ENCODE results near the gene SPTBN2. TPM values are rescaled to one million over a fixed set of nuclear protein-coding genes. Genes with fewer than 3 reads are reported as not detected.

Gene SPTBN2
- polyA plus RNA-seq, 2 of the 4 experiments (the other 2 are of a cell fraction) = 4.4 to 9.9 TPM

GRCh38 chr11:66663741-66664296, 65.2 kb downstream of the SPTBN2 start:
- ChIA-PET POLR2A (interaction anchor here (1.3 to 4.8 kb wide), 2 partner anchors 14 to 48 kb away, joined by 6 to 22 read pairs; partner anchors contain the start of genes RBM14 and RBM4B), CTCF (interaction anchor here (0.6 to 3.5 kb wide), 8 partner anchors 8 to 103 kb away, joined by 3 to 17 read pairs (median 4); partner anchors contain the start of genes CCDC87, CCS and RBM4B)
- Histone ChIP-seq H3K4me2 (no peak overlapping the region), H3K27ac (no peak overlapping the region), H3K9me3 (no peaks in the 10 kb centered on the region), H3K4me1 (no peaks in the 10 kb centered on the region), H3K4me3 (no peak overlapping the region)
- no peak for TF ChIP-seq ZNF302 (CRISPR knock-in tag; IDR thresholded peaks at IDR 0.05)
- TF ChIP-seq CHD2 (IDR thresholded peaks at IDR 0.05; ENCODE audit: low read length, partially characterized antibody) = no peak
- no peak for TF ChIP-seq FOXS1 (CRISPR knock-in tag; IDR thresholded peaks at IDR 0.05)
- no peak for TF ChIP-seq BHLHE40 (IDR thresholded peaks at IDR 0.05; ENCODE audit: low read depth, low read length)
- no peak for TF ChIP-seq TP53 (CRISPR knock-in tag; IDR thresholded peaks at IDR 0.05)
- no peak for TF ChIP-seq CEBPB (IDR thresholded peaks at IDR 0.05)
- no peak for TF ChIP-seq HES2 (IDR thresholded peaks at IDR 0.05)
- TF ChIP-seq NPAS2 (CRISPR knock-in tag; IDR thresholded peaks at IDR 0.05; ENCODE audit: borderline replicate concordance) = no peak
- TF ChIP-seq ZFP36 (IDR thresholded peaks at IDR 0.05; ENCODE audit: borderline replicate concordance, partially characterized antibody) = no peak
- no peak for TF ChIP-seq HMGXB4 (CRISPR knock-in tag; IDR thresholded peaks at IDR 0.05; ENCODE audit: borderline replicate concordance)
- TF ChIP-seq POLR2A (IDR thresholded peaks at IDR 0.05; ENCODE audit: low read length) = no peak
- no peak for TF ChIP-seq JUNB (IDR thresholded peaks at IDR 0.05)
- TF ChIP-seq RAD21 (conservative IDR thresholded peaks at IDR 0.05 in 1 of 2, IDR thresholded peaks at IDR 0.05 in 1 of 2) = no peak
- DNase-seq (ENCODE audit: low read depth in 1 of 2, low spot score in 1 of 2) (no peak), FAIRE-seq (no peak), ATAC-seq (no peak)
- 92% methylated on average over 1 of the region's 1 CpG for WGBS (ENCODE audit: missing lambda C conversion rate)

DNA sequence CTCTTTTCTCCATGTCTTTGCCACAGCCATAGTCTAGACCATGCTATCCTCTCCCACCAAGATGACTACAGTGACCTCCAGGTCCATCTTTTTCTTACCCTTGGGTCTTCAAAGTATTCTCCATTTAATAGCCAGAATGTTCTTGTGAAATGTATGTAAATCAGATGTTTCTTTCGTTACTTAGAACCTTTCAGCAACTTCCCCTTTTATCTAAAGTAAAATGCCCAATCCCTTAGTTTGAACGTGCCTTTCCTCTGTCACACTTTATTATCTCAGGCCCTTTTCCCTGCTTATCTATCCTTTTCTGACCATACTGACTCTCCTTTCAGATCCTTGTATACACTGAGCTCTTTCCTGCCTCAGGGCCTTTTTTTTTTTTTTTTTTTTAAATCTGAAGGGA, 69.3 kb downstream of the SPTBN2 start:
- 78% methylated on average over 2 of the region's 2 CpGs for WGBS (ENCODE audit: missing lambda C conversion rate)
- DNase-seq (ENCODE audit: low read depth in 1 of 2, low spot score in 1 of 2) (no peak), ATAC-seq (no peak), FAIRE-seq (no peak)
- Histone ChIP-seq H3K27ac (no peak overlapping the region), H3K9me3 (no peaks in the 10 kb centered on the region), H3K4me3 (no peak overlapping the region), H3K4me2 (no peak overlapping the region), H3K4me1 (no peaks in the 10 kb centered on the region)
- TF ChIP-seq, protein P1, sequence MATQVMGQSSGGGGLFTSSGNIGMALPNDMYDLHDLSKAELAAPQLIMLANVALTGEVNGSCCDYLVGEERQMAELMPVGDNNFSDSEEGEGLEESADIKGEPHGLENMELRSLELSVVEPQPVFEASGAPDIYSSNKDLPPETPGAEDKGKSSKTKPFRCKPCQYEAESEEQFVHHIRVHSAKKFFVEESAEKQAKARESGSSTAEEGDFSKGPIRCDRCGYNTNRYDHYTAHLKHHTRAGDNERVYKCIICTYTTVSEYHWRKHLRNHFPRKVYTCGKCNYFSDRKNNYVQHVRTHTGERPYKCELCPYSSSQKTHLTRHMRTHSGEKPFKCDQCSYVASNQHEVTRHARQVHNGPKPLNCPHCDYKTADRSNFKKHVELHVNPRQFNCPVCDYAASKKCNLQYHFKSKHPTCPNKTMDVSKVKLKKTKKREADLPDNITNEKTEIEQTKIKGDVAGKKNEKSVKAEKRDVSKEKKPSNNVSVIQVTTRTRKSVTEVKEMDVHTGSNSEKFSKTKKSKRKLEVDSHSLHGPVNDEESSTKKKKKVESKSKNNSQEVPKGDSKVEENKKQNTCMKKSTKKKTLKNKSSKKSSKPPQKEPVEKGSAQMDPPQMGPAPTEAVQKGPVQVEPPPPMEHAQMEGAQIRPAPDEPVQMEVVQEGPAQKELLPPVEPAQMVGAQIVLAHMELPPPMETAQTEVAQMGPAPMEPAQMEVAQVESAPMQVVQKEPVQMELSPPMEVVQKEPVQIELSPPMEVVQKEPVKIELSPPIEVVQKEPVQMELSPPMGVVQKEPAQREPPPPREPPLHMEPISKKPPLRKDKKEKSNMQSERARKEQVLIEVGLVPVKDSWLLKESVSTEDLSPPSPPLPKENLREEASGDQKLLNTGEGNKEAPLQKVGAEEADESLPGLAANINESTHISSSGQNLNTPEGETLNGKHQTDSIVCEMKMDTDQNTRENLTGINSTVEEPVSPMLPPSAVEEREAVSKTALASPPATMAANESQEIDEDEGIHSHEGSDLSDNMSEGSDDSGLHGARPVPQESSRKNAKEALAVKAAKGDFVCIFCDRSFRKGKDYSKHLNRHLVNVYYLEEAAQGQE (IDR thresholded peaks at IDR 0.05) = no peak
- no peak for TF ChIP-seq HEYL (CRISPR knock-in tag; IDR thresholded peaks at IDR 0.05)
- TF ChIP-seq SMC3 (IDR thresholded peaks at IDR 0.05) = no peak
- no peak for TF ChIP-seq ZC3H11A (IDR thresholded peaks at IDR 0.05)
- ChIA-PET POLR2A (interaction anchor here (0.6 to 1.9 kb wide), 3 partner anchors 10 to 22 kb away, joined by 3 to 9 read pairs (median 3); partner anchors contain the start of gene RBM4B), CTCF (interaction anchor here (0.7 to 1.8 kb wide), 4 partner anchors 9 to 296 kb away, joined by 3 to 11 read pairs (median 6); no protein-coding TSS in a partner anchor)

GRCh38 chr11:66653123-66653522, 75.9 kb downstream of the SPTBN2 start:
- DNase-seq (ENCODE audit: low read depth in 1 of 2, low spot score in 1 of 2) = no peak
- 91% methylated on average over 6 of the region's 6 CpGs for WGBS (ENCODE audit: missing lambda C conversion rate)

More at GRCh38 chr11:66653123-66653522, 75.9 kb downstream of the SPTBN2 start:
- H3K4me3 ChIP-seq = no peak overlapping the region
- POLR2A ChIA-PET = interaction anchor here (2.6 kb wide), 1 partner anchor 15 kb away, joined by 9 read pairs; the partner anchor contains the start of gene RBM4
- no peak overlapping the region for H3K27ac ChIP-seq
- no peaks in the 10 kb centered on the region for H3K9me3 ChIP-seq
- TF ChIP-seq RARB (CRISPR knock-in tag; IDR thresholded peaks at IDR 0.05) = no peak
- TF ChIP-seq, protein P2, sequence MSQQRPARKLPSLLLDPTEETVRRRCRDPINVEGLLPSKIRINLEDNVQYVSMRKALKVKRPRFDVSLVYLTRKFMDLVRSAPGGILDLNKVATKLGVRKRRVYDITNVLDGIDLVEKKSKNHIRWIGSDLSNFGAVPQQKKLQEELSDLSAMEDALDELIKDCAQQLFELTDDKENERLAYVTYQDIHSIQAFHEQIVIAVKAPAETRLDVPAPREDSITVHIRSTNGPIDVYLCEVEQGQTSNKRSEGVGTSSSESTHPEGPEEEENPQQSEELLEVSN (IDR thresholded peaks at IDR 0.05; ENCODE audit: borderline replicate concordance, low read depth) = no peak
- no peak for TF ChIP-seq RFX5 (IDR thresholded peaks at IDR 0.05)
- TF ChIP-seq CTCF (IDR thresholded peaks at IDR 0.05) = no peak
- FAIRE-seq (no peak), ATAC-seq (peak; percentile 9 to 20; a peak in 1 of 6 replicates)
- H3K4me1 ChIP-seq = no peaks in the 10 kb centered on the region
- no peak overlapping the region for H3K4me2 ChIP-seq
- CTCF ChIA-PET = interaction anchor here (0.6 to 1.3 kb wide), 7 partner anchors 8 to 246 kb away, joined by 3 read pairs; partner anchors contain the start of genes CCDC87 and CCS
